A549 treated with AZD9567 at 1 μM for 4 hours (cell line): ENCODE measurements around the gene PRSS12. TPM values are rescaled to one million over a fixed set of nuclear protein-coding genes. Genes with fewer than 3 reads are reported as not detected.

Experiments used
- total RNA-seq: library from RNA; stranded (reverse); fragments of 200-300 nt; extraction: Qiagen RNA extraction; gene quantifications from 5 replicates; pipeline ENCODE4 v1.2.3, GENCODE V29; 2022; ENCODE audit not compliant: insufficient read depth

Gene PRSS12, protein sequence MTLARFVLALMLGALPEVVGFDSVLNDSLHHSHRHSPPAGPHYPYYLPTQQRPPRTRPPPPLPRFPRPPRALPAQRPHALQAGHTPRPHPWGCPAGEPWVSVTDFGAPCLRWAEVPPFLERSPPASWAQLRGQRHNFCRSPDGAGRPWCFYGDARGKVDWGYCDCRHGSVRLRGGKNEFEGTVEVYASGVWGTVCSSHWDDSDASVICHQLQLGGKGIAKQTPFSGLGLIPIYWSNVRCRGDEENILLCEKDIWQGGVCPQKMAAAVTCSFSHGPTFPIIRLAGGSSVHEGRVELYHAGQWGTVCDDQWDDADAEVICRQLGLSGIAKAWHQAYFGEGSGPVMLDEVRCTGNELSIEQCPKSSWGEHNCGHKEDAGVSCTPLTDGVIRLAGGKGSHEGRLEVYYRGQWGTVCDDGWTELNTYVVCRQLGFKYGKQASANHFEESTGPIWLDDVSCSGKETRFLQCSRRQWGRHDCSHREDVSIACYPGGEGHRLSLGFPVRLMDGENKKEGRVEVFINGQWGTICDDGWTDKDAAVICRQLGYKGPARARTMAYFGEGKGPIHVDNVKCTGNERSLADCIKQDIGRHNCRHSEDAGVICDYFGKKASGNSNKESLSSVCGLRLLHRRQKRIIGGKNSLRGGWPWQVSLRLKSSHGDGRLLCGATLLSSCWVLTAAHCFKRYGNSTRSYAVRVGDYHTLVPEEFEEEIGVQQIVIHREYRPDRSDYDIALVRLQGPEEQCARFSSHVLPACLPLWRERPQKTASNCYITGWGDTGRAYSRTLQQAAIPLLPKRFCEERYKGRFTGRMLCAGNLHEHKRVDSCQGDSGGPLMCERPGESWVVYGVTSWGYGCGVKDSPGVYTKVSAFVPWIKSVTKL
- total RNA-seq, result 0.12 to 0.33 TPM (median 0.23 TPM) in 4 of 5 replicates, not detected in the other

DNA sequence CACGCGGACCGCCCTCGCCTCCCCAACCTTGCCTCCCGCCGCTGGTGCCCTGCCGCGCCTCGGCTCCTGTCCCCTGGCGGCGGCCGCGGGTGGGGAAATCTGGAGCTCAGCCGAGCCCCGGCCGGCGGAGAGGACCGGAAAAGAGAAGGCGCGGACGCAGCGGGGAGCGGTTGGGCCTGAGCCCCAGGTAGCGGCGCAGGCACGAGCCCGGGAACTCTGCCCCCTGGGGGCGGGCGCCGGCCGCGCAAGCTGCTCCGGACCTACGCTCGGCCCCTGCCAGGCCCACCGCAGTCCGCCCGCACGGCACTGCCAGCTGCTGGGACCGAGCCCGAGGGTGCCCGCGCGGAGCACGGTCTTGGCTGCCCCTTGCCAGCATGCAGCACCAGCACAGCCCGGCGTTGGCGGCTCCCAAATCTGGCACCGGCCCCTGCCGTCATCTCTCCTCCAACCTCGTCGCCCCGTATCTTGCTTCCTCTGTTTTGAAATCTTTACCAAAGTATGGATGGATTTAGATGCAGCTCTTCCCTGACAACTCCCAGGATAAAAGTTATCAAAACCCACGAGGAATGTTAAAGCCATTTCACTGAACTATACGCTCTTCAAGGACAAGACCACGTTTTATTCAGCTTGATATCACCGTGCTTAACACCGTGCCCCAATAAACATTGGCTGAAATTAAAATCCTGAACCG, at the start of gene PRSS12:
Gene PRSS12, minus strand, starts transcription at position 161 of the 691 bp plus-strand sequence. CDS start 283 bp downstream, outside the sequence.

